ENCODE data around the gene ZNF227. TPM values are rescaled to one million over a fixed set of nuclear protein-coding genes. Genes with fewer than 3 reads are reported as not detected.

The ZNF227 gene
- total RNA-seq, 1 experiment from 2014 or later, result 15.4 TPM

- BruUV-seq (replicated peaks), result no TSS peak
- Histone ChIP-seq H3K9me3 (ENCODE audit: control insufficient read depth, insufficient read depth, low read depth, low read length) (peaks cover 13% of the 10 kb centered on the region; the same call in 1 of the 2 replicates), H3K4me3 (ENCODE audit: low read depth in 2 of 2, low read length in 2 of 2) (no peak overlapping the region), H3K27me3 (ENCODE audit: control insufficient read depth, insufficient read depth, low read length) (no peaks in the 10 kb centered on the region), H3K27ac (ENCODE audit: low read length) (no peak overlapping the region), H3K4me1 (ENCODE audit: control insufficient read depth, insufficient read depth, low read length) (no peaks in the 10 kb centered on the region), H3K36me3 (ENCODE audit: control insufficient read depth, insufficient read depth, low read length) (no peaks in the 10 kb centered on the region)
- ATAC-seq, result no peak
- ChIA-PET POLR2A (no interaction called here), CTCF (no interaction called here)
- intact Hi-C loops (cut with micrococcal nuclease; ENCODE audit: unreplicated experiment), result no loop called here
- TF ChIP-seq TCF7L2 (IDR thresholded peaks at IDR 0.05; ENCODE audit: low read depth, low read length), result no peak
- TF ChIP-seq REST (IDR thresholded peaks at IDR 0.05; ENCODE audit: insufficient read depth in 1 of 2, low read depth in 2 of 2, low read length in 1 of 2), result no peak
- TF ChIP-seq CTCF (IDR thresholded peaks at IDR 0.05), result no peak
- no peak for TF ChIP-seq POLR2AphosphoS5 (IDR thresholded peaks at IDR 0.05; ENCODE audit: low read depth, low read length)
- TF ChIP-seq SIN3A (IDR thresholded peaks at IDR 0.05; ENCODE audit: borderline replicate concordance, insufficient read depth, low read depth, low read length), result no peak
- in situ Hi-C loops (cut with HindIII; ENCODE audit: low pct_unique_long_range_greater_than_20kb, low sequenced_read_pairs), result no loop called here
- DNase-seq (ENCODE audit: low read depth, low spot score), result no peak
Measured at GRCh38 chr19:44284968-44285367, 72.6 kb downstream of the ZNF227 start.

Other genes with a start within 250 kb of the ZNF227 start
- gene ZNF155, start 228.3 kb upstream of the ZNF227 start, total RNA-seq (2021; ENCODE audit: unreplicated experiment), result 5.0 TPM
- 4.2 TPM for gene ZNF230, start 209.6 kb upstream of the ZNF227 start, total RNA-seq (2021; ENCODE audit: unreplicated experiment)
- gene ZNF222, start 187.2 kb upstream of the ZNF227 start, total RNA-seq (2021; ENCODE audit: unreplicated experiment), result 3.1 TPM
- 2.2 TPM for gene ZNF223, start 160.5 kb upstream of the ZNF227 start, total RNA-seq (2021; ENCODE audit: unreplicated experiment)
- gene ZNF284, start 140.4 kb upstream of the ZNF227 start, total RNA-seq (2021; ENCODE audit: unreplicated experiment), result 0.87 TPM
- gene ZNF224, start 118.2 kb upstream of the ZNF227 start, total RNA-seq (2021; ENCODE audit: unreplicated experiment), result 13.4 TPM
- 3.5 TPM for gene ZNF225, start 99.1 kb upstream of the ZNF227 start, total RNA-seq (2021; ENCODE audit: unreplicated experiment)
- 6.4 TPM for gene ZNF234, start 71.0 kb upstream of the ZNF227 start, total RNA-seq (2021; ENCODE audit: unreplicated experiment)
- gene ZNF226, start 47.4 kb upstream of the ZNF227 start, total RNA-seq (2021; ENCODE audit: unreplicated experiment), result 21.7 TPM
- 1.8 TPM for gene ZNF233, start 47.4 kb downstream of the ZNF227 start, total RNA-seq (2021; ENCODE audit: unreplicated experiment)
- gene ZNF235, start 92.5 kb downstream of the ZNF227 start, total RNA-seq (2021; ENCODE audit: unreplicated experiment), result 5.1 TPM
- 4.3 TPM for gene ZNF112, start 144.1 kb downstream of the ZNF227 start, total RNA-seq (2021; ENCODE audit: unreplicated experiment)
- gene ZNF285, start 189.1 kb downstream of the ZNF227 start, total RNA-seq (2021; ENCODE audit: unreplicated experiment), result 1.4 TPM
- gene ZNF229, start 235.9 kb downstream of the ZNF227 start, total RNA-seq (2021; ENCODE audit: unreplicated experiment), result 11.9 TPM